Activated CD4-positive, CD25-positive, alpha-beta regulatory T cell treated with anti-CD3 and anti-CD28 coated beads, Interleukin-2, amount 50 U/mL, for 24 hours (primary cell): ENCODE results near the gene MPST.

Experiments
- ATAC-seq, 2 donors: fragments of 150-1000 bp; cut with Tn5 transposase; one replicate each; pipeline ENCODE4 v1.10.0; 2021; ENCODE audit warnings: mild to moderate bottlenecking in 1 of 2, moderate library complexity in 1 of 2

MPST gene

GRCh38 chr22:37023743-37024338 lies 4.3 kb downstream of the MPST start:
- ATAC-seq: no peak

- no peak for ATAC-seq
Observed at GRCh38 chr22:37024339-37025157, 5.0 kb downstream of the MPST start.

GRCh38 chr22:37025500-37026070 lies 6.0 kb downstream of the MPST start:
- no peak for ATAC-seq

- ATAC-seq: no peak
Observed at GRCh38 chr22:37026325-37026724, 6.8 kb downstream of the MPST start.

- no peak for ATAC-seq
Observed at GRCh38 chr22:37027556-37027955, 8.0 kb downstream of the MPST start.

- no peak for ATAC-seq
Observed at GRCh38 chr22:37028692-37029674, 9.4 kb downstream of the MPST start.

- no peak for ATAC-seq
Observed at GRCh38 chr22:37030560-37031281, 11.2 kb downstream of the MPST start.

GRCh38 chr22:37032134-37032534 lies 12.6 kb downstream of the MPST start:
- ATAC-seq: no peak

- no peak for ATAC-seq
Observed at GRCh38 chr22:37032535-37033460, 13.3 kb downstream of the MPST start.

GRCh38 chr22:37033605-37034430 lies 14.3 kb downstream of the MPST start:
- no peak for ATAC-seq

GRCh38 chr22:37036655-37037377 lies 17.3 kb downstream of the MPST start:
- no peak for ATAC-seq

GRCh38 chr22:37037669-37038068 lies 18.1 kb downstream of the MPST start:
- ATAC-seq: no peak

- ATAC-seq: no peak
Observed at GRCh38 chr22:37039466-37039865, 19.9 kb downstream of the MPST start.

- no peak for ATAC-seq
Observed at GRCh38 chr22:37043209-37043827, 23.8 kb downstream of the MPST start.

- ATAC-seq: peak; percentile 72 to 80
Observed at GRCh38 chr22:37043828-37044538, 24.4 kb downstream of the MPST start.

- ATAC-seq: peak; percentile 78 to 87
Observed at GRCh38 chr22:37044634-37045625, 25.4 kb downstream of the MPST start.

- ATAC-seq: no peak
Observed at GRCh38 chr22:37045958-37046357, 26.4 kb downstream of the MPST start.
